ENCODE results near the gene RPN2. TPM values are rescaled to one million over a fixed set of nuclear protein-coding genes. Genes with fewer than 3 reads are reported as not detected.

RPN2 gene
- total RNA-seq, 1 experiment from 2014 or later: 257 TPM

DNA sequence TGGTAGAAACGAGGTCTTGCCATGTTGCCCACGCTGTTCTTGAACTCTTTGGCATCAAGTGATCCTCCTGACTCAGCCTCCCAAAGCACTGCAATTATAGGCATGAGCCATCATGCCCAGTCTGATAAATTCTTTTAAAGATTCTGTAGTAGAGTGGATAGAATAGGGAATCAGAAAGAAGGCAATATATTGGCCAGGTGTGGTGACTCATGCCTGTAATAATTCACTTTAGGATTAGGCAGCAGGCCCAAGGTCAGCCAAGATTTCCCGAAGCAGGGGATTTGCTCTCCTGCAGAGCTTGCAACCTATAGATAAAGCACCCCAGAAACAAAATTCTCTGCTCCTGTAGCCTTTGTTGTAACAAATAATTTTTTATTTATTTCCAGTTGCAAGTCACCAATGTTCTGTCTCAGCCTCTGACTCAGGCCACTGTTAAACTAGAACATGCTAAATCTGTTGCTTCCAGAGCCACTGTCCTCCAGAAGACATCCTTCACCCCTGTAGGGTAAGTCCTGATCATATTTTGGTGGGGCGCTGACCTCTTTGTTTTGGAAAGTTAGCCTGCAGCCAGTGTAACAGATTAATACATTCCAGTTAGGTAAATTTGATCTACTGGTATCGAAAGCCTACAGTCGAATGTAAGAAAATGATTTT is 30.7 kb downstream of the RPN2 start:
- Histone ChIP-seq H3K4me1 (ENCODE audit: insufficient read depth, low read length) (peaks cover 4% of the 10 kb centered on the region; the same call in 1 of the 2 replicates), H3K79me2 (ENCODE audit: low read length) (no peaks in the 10 kb centered on the region), H3K9ac (ENCODE audit: low read length) (no peak overlapping the region), H3K9me2 (replicated peaks; ENCODE audit: low read length) (no peaks in the 10 kb centered on the region), H3K36me3 (ENCODE audit: low read depth, low read length) (peaks cover 68% of the 10 kb centered on the region), H4K20me1 (ENCODE audit: low read length) (no peaks in the 10 kb centered on the region), H3K27me3 (ENCODE audit: low read length) (no peaks in the 10 kb centered on the region), H2AFZ (ENCODE audit: low read length) (no peak overlapping the region), H3K4me3 (ENCODE audit: low read length) (no peak overlapping the region), H3K4me2 (ENCODE audit: low read length) (no peak overlapping the region), H3K27ac (ENCODE audit: low read length) (no peak overlapping the region), H3K9me3 (ENCODE audit: low read length) (no peaks in the 10 kb centered on the region), H3F3A (ENCODE audit: low read length, unreplicated experiment) (no peaks in the 10 kb centered on the region)
- no TSS peak for BruUV-seq (replicated peaks)
- DNase-seq (peak; percentile 17), ATAC-seq (peak; percentile 54)
- CTCF ChIA-PET: no interaction called here
- TF ChIP-seq CTCF (conservative IDR thresholded peaks at IDR 0.05; ENCODE audit: low read depth, low read length) (no peak), EZH2 (IDR thresholded peaks at IDR 0.05; ENCODE audit: low read length, unreplicated experiment) (no peak), EZH2phosphoT487 (IDR thresholded peaks at IDR 0.05; ENCODE audit: borderline replicate concordance, low read length) (no peak)
- intact Hi-C loops (cut with micrococcal nuclease): no loop called here
- POLR2A ChIA-PET (ENCODE audit: unreplicated experiment): no interaction called here

GRCh38 chr20:37218441-37218840 is 39.3 kb downstream of the RPN2 start:
- no TSS peak for BruUV-seq (replicated peaks)

More at GRCh38 chr20:37218441-37218840, 39.3 kb downstream of the RPN2 start:
- H4K20me1 ChIP-seq (ENCODE audit: low read length): no peaks in the 10 kb centered on the region; the same call in 1 of the 2 replicates
- no peak overlapping the region for H3K4me2 ChIP-seq (ENCODE audit: low read length)
- H3K36me3 ChIP-seq (ENCODE audit: low read depth, low read length): peaks cover 52% of the 10 kb centered on the region
- DNase-seq (no peak), ATAC-seq (no peak)
- intact Hi-C loops (cut with micrococcal nuclease): no loop called here
- H3K79me2 ChIP-seq (ENCODE audit: low read length): peaks cover 4% of the 10 kb centered on the region; the same call in 1 of the 2 replicates
- no peak overlapping the region for H3K9ac ChIP-seq (ENCODE audit: low read length)
- peaks cover 4% of the 10 kb centered on the region; the same call in 1 of the 2 replicates for H3K4me1 ChIP-seq (ENCODE audit: insufficient read depth, low read length)
- ChIA-PET CTCF (no interaction called here), POLR2A (ENCODE audit: unreplicated experiment) (no interaction called here)
- no peaks in the 10 kb centered on the region for H3K27me3 ChIP-seq (ENCODE audit: low read length)
- H3K9me3 ChIP-seq (ENCODE audit: low read length): no peaks in the 10 kb centered on the region
- H2AFZ ChIP-seq (ENCODE audit: low read length): no peak overlapping the region
- H3F3A ChIP-seq (ENCODE audit: low read length, unreplicated experiment): no peaks in the 10 kb centered on the region
- TF ChIP-seq EZH2 (IDR thresholded peaks at IDR 0.05; ENCODE audit: low read length, unreplicated experiment): no peak
- TF ChIP-seq EZH2phosphoT487 (IDR thresholded peaks at IDR 0.05; ENCODE audit: borderline replicate concordance, low read length): no peak
- TF ChIP-seq CTCF (conservative IDR thresholded peaks at IDR 0.05; ENCODE audit: low read depth, low read length): no peak
- H3K9me2 ChIP-seq (replicated peaks; ENCODE audit: low read length): no peaks in the 10 kb centered on the region
- no peak overlapping the region for H3K27ac ChIP-seq (ENCODE audit: low read length)
- no peak overlapping the region for H3K4me3 ChIP-seq (ENCODE audit: low read length)

Measured in PC-3 (cell line).